ENCODE measurements around the gene CA5A. TPM values are rescaled to one million over a fixed set of nuclear protein-coding genes. Genes with fewer than 3 reads are reported as not detected.
A peak's percentile ranks its signal among the peaks of the same experiment; 100 is the strongest.

Gene CA5A
- total and polyA plus RNA-seq, 2 of the 13 experiments (the other 11 are each of a cell fraction or from before 2014, with no cell fraction given), result 66.8 to 106 TPM

DNA sequence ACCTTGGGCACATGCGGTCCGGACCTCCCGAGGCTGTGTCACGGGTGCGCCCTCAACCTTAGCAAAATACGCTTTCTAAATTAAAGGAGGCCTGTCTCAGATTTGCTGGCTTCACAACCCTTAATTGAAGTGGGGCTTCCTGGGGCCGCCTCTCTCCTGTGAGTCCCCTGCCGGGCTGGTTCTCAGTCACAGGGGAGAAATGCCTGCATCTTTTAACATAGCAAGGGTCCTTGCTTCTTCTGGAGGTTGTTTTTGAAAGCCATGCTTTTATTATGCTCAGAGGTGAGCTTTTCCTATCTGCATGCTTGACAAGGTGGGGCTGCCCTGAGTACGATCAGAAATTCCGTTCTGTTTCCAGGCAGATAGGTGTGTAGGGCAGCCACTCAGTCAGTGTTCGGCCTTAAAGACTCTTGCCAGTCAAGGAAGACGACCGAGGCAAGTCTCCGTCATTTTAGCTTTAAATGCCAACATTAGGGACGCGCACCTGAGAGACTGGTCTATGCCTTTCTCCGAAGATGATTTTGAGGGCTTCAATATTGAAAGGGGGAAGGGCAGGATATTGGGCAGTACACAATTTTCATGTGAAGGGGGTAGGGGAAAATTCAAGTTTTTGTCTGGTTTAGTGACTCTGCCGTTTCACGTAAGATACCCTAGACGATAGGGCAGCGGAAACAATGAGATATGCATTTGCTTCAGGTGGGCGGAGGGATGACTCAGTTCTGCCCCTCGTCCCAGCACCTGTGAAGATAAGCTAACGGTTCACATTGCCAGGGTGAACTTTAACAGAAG lies 61.5 kb downstream of the CA5A start (continued):
- TF ChIP-seq SOX13 (IDR thresholded peaks at IDR 0.05), result no peak
- peak in 1 of 2 experiments; percentile 32; a peak in 1 of 4 replicates for TF ChIP-seq SOX13 (CRISPR knock-in tag; conservative IDR thresholded peaks at IDR 0.05 in 1 of 2, IDR thresholded peaks at IDR 0.05 in 1 of 2)
- TF ChIP-seq, protein P1, sequence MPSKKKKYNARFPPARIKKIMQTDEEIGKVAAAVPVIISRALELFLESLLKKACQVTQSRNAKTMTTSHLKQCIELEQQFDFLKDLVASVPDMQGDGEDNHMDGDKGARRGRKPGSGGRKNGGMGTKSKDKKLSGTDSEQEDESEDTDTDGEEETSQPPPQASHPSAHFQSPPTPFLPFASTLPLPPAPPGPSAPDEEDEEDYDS (CRISPR knock-in tag; IDR thresholded peaks at IDR 0.05), result no peak
- TF ChIP-seq, protein P2, sequence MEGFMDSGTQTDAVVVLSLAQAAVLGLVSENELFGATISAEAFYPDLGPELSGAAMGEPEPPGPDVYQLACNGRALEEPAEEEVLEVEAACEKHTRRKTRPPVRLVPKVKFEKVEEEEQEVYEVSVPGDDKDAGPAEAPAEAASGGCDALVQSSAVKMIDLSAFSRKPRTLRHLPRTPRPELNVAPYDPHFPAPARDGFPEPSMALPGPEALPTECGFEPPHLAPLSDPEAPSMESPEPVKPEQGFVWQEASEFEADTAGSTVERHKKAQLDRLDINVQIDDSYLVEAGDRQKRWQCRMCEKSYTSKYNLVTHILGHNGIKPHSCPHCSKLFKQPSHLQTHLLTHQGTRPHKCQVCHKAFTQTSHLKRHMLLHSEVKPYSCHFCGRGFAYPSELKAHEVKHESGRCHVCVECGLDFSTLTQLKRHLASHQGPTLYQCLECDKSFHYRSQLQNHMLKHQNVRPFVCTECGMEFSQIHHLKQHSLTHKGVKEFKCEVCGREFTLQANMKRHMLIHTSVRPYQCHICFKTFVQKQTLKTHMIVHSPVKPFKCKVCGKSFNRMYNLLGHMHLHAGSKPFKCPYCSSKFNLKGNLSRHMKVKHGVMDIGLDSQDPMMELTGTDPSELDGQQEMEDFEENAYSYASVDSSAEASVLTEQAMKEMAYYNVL (CRISPR knock-in tag; IDR thresholded peaks at IDR 0.05; ENCODE audit: borderline replicate concordance), result no peak
- TF ChIP-seq HDAC2 (CRISPR knock-in tag; IDR thresholded peaks at IDR 0.05), result no peak
- TF ChIP-seq NAIF1 (CRISPR knock-in tag; IDR thresholded peaks at IDR 0.05; ENCODE audit: borderline replicate concordance), result no peak
- TF ChIP-seq NR1H2 (CRISPR knock-in tag; IDR thresholded peaks at IDR 0.05; ENCODE audit: borderline replicate concordance, low read depth), result no peak
- TF ChIP-seq, protein P3, sequence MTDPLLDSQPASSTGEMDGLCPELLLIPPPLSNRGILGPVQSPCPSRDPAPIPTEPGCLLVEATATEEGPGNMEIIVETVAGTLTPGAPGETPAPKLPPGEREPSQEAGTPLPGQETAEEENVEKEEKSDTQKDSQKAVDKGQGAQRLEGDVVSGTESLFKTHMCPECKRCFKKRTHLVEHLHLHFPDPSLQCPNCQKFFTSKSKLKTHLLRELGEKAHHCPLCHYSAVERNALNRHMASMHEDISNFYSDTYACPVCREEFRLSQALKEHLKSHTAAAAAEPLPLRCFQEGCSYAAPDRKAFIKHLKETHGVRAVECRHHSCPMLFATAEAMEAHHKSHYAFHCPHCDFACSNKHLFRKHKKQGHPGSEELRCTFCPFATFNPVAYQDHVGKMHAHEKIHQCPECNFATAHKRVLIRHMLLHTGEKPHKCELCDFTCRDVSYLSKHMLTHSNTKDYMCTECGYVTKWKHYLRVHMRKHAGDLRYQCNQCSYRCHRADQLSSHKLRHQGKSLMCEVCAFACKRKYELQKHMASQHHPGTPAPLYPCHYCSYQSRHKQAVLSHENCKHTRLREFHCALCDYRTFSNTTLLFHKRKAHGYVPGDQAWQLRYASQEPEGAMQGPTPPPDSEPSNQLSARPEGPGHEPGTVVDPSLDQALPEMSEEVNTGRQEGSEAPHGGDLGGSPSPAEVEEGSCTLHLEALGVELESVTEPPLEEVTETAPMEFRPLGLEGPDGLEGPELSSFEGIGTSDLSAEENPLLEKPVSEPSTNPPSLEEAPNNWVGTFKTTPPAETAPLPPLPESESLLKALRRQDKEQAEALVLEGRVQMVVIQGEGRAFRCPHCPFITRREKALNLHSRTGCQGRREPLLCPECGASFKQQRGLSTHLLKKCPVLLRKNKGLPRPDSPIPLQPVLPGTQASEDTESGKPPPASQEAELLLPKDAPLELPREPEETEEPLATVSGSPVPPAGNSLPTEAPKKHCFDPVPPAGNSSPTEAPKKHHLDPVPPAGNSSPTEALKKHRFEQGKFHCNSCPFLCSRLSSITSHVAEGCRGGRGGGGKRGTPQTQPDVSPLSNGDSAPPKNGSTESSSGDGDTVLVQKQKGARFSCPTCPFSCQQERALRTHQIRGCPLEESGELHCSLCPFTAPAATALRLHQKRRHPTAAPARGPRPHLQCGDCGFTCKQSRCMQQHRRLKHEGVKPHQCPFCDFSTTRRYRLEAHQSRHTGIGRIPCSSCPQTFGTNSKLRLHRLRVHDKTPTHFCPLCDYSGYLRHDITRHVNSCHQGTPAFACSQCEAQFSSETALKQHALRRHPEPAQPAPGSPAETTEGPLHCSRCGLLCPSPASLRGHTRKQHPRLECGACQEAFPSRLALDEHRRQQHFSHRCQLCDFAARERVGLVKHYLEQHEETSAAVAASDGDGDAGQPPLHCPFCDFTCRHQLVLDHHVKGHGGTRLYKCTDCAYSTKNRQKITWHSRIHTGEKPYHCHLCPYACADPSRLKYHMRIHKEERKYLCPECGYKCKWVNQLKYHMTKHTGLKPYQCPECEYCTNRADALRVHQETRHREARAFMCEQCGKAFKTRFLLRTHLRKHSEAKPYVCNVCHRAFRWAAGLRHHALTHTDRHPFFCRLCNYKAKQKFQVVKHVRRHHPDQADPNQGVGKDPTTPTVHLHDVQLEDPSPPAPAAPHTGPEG (CRISPR knock-in tag; IDR thresholded peaks at IDR 0.05), result no peak
- TF ChIP-seq, protein P4, sequence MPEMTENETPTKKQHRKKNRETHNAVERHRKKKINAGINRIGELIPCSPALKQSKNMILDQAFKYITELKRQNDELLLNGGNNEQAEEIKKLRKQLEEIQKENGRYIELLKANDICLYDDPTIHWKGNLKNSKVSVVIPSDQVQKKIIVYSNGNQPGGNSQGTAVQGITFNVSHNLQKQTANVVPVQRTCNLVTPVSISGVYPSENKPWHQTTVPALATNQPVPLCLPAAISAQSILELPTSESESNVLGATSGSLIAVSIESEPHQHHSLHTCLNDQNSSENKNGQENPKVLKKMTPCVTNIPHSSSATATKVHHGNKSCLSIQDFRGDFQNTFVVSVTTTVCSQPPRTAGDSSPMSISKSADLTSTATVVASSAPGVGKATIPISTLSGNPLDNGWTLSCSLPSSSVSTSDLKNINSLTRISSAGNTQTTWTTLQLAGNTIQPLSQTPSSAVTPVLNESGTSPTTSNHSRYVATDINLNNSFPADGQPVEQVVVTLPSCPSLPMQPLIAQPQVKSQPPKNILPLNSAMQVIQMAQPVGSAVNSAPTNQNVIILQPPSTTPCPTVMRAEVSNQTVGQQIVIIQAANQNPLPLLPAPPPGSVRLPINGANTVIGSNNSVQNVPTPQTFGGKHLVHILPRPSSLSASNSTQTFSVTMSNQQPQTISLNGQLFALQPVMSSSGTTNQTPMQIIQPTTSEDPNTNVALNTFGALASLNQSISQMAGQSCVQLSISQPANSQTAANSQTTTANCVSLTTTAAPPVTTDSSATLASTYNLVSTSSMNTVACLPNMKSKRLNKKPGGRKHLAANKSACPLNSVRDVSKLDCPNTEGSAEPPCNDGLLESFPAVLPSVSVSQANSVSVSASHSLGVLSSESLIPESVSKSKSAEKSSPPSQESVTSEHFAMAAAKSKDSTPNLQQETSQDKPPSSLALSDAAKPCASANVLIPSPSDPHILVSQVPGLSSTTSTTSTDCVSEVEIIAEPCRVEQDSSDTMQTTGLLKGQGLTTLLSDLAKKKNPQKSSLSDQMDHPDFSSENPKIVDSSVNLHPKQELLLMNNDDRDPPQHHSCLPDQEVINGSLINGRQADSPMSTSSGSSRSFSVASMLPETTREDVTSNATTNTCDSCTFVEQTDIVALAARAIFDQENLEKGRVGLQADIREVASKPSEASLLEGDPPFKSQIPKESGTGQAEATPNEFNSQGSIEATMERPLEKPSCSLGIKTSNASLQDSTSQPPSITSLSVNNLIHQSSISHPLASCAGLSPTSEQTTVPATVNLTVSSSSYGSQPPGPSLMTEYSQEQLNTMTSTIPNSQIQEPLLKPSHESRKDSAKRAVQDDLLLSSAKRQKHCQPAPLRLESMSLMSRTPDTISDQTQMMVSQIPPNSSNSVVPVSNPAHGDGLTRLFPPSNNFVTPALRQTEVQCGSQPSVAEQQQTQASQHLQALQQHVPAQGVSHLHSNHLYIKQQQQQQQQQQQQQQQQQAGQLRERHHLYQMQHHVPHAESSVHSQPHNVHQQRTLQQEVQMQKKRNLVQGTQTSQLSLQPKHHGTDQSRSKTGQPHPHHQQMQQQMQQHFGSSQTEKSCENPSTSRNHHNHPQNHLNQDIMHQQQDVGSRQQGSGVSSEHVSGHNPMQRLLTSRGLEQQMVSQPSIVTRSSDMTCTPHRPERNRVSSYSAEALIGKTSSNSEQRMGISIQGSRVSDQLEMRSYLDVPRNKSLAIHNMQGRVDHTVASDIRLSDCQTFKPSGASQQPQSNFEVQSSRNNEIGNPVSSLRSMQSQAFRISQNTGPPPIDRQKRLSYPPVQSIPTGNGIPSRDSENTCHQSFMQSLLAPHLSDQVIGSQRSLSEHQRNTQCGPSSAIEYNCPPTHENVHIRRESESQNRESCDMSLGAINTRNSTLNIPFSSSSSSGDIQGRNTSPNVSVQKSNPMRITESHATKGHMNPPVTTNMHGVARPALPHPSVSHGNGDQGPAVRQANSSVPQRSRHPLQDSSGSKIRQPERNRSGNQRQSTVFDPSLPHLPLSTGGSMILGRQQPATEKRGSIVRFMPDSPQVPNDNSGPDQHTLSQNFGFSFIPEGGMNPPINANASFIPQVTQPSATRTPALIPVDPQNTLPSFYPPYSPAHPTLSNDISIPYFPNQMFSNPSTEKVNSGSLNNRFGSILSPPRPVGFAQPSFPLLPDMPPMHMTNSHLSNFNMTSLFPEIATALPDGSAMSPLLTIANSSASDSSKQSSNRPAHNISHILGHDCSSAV (CRISPR knock-in tag; IDR thresholded peaks at IDR 0.05; ENCODE audit: borderline replicate concordance), result no peak
- no peak for TF ChIP-seq FOXK1 (CRISPR knock-in tag; IDR thresholded peaks at IDR 0.05; ENCODE audit: borderline replicate concordance, low read depth)
